HG03571 (cell line): ENCODE data around the gene TMPRSS11E.
"Not testable (repeated sequence)": the region's sequence is repeated elsewhere in the genome, so short reads cannot be mapped to it uniquely, and the experiment has no call there.

Experiments used
- ATAC-seq: cut with Tn5 transposase; IDR thresholded peaks from one replicate; pipeline ENCODE4 v1.9.1; 2021; ENCODE audit not compliant: unreplicated experiment

Gene TMPRSS11E, protein sequence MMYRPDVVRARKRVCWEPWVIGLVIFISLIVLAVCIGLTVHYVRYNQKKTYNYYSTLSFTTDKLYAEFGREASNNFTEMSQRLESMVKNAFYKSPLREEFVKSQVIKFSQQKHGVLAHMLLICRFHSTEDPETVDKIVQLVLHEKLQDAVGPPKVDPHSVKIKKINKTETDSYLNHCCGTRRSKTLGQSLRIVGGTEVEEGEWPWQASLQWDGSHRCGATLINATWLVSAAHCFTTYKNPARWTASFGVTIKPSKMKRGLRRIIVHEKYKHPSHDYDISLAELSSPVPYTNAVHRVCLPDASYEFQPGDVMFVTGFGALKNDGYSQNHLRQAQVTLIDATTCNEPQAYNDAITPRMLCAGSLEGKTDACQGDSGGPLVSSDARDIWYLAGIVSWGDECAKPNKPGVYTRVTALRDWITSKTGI

DNA sequence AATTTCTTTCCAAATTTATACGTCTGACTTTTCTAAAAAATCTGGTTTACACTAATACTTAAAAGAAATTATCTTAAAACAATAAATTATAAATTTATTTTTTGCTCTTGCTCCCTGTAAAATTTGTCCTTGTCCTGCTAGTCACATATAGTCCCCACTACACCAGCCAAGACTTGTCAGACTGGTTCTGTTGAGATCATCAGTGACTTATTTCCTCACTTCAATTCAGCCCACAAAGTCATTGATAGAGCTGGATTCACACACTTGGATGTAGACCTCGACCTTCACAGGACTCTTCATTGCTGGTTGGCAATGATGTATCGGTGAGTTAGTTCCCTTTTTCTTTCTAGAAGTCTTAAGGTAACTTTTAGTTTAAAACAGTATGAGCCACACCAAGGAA is at the start of gene TMPRSS11E:
TMPRSS11E (plus strand) TSS at position 263 of the 400 bp plus-strand sequence; CDS start at position 313, 50 bp downstream.
- no peak for ATAC-seq

DNA sequence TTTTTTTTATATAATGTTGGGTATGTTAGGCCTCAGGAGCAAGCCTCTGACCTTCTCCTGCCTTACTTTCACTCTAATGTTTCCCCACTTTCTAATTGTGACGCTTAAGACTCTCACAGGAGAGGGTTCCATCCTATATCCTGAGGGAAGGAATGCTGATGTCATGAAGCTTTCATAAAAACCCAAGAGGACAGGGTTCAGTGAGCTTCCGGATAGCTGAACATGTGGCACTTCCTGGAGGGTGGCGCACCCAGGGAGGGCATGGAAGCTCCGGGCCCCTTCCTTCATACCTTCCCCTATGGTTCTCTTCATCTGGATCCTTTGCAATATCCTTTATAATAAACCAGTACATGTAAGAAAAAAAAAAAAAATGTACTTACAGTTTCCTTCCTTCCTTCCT is 48.0 kb upstream of the TMPRSS11E start:
- no peak for ATAC-seq

DNA sequence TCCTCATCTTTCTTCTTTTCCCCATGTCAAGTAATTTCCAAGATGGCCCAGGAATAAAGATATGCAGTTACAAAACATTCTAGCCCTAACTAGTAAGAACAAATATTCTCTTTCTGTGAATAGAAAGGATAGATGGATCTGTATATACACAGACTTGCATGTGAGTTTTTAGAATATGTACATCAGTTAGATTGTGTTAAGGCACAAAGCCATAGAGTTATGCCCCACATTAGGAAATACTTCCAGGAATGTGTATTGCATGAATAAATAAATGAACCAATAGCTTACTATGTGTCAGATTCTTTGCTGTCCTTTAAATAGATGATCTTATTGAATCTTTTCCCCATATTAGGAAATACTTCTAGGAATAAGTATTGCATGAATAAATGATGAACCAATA is 46.0 kb upstream of the TMPRSS11E start:
- ATAC-seq: no peak

DNA sequence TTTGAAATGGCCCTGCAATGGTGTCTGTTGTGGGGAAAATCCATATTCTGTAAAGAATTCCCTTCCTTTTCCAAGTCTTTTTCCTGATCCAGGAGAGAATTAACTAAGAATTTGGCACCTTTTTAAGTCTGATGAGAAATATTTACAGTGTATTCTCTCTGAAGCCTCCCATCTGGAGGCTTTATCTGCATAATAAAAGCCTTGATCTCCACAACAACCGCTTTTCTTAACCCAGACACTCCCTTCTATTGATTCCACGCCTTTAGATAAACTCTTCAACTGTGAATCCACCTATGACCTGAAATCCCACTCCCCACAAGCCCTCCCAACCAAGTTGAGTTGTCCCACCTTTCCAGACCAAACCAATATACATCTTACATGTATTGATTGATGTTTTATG is 43.1 kb upstream of the TMPRSS11E start:
- no peak for ATAC-seq

DNA sequence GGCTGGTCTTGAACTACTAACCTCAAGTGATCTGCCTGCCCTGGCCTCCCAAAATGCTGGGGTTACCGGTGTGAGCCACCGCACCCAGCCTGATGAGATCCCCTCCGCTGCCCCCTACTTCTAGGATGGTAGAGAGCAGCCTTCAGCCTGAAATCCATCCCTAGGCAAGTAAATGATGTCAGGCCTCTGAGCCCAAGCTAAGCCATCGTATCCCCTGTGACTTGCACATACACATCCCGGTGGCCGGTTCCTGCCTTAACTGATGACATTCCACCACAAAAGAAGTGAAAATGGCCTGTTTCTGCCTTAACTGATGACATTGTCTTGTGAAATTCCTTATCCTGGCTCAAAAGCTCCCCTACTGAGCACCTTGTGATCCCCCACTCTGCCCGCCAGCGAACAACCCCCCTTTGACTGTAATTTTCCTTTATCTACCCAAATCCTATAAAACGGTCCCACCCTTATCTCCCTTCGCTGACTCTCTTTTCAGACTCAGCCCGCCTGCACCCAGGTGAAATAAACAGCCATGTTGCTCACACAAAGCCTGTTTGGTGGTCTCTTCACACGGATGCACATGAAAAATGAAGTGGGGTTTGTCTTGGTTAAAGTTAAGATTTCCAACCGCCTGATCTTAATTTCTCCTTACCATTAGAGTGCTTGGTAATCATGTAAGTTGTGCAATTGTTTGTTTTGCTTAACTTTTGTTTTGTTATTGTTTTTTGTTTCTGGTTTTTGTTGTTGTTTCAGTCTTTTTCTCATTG is 41.4 kb upstream of the TMPRSS11E start:
- ATAC-seq: not testable (repeated sequence)

DNA sequence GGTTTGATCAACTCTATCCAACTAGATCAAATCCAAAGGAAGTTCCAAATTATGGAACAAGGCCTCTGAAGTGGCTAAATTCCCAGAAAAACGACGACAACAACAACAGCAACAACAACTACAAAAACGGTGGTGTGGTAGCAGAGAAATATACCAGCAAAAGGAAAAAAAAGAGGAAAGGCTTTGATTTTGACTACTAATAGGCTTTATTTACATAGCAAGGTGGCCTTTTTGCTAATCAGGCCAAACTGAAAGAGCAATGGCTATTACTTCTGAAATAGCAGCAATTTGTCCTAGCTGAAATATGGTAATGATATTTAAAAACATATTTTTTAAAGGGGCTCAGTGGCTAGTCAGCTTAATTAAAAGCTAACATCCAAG is 40.8 kb upstream of the TMPRSS11E start:
- no peak for ATAC-seq

DNA sequence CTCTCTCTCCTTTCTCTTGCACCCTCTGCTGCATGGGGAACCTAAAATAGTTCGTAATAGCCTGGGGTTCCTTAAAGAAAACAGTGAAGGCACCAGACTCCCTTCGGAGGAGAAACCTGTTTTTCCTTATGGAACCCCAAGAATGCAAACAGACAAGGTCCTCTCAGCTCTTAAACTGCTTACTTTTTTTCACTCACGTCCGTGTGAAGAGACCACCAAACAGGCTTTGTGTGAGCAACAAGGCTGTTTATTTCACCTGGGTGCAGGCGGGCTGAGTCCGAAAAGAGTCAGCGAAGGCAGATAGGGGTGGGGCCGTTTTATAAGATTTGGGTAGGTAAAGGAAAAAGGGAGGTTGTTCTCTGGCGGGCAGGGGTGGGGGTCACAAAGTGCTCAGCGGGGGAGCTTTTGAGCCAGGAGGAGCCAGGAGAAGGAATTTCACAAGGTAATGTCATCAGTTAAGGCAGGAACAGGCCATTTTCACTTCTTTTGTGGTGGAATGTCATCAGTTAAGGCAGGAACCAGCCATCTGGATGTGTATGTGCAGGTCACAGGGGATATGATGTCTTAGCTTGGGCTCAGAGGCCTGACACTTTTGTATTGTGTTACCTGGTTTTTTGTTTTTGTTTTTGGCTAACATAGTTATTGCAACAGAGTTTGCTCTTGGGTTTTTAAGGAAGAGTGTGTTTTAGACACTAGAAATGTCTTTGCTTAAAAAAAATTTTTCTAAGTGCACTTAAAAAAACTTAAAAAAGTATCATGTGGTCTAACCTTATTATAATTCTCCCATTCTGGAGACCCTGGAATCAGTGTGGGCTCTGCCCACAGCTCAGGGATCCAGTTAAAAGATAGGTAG is 40.0 kb upstream of the TMPRSS11E start:
- ATAC-seq: not testable (repeated sequence)

DNA sequence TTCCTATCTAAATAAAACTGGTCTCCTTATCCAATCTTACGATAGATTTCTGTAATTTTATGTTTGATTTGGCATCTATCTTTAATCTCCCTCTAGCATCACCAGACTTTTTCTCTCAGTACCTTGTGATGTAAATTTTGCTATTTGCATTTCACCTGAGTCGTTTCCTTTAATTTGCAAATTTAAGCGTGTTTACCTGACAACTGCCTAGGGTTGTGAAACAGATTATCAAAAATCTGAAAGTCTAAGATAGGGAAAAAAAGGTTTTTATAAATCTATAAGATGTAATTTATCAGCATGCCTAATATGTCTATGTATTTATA is 39.4 kb upstream of the TMPRSS11E start:
- ATAC-seq: no peak

DNA sequence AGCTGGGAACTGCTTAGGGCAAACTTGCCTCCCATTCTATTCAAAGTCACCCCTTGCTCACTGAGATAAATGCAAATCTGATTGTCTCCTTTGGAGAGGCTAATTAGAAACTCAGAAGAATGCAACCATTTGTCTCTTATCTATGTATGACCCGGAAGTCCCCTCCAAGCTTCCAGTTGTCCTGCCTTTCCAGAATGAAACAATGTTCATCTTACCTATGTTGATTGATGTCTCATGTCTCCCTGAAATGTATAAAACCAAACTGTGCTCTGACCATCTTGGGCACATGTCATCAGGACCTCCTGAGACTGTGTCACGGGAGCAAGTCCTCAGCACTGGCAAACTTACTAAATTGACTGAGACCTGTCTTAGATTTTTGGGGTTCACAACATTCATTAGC is 37.1 kb upstream of the TMPRSS11E start:
- ATAC-seq: no peak

DNA sequence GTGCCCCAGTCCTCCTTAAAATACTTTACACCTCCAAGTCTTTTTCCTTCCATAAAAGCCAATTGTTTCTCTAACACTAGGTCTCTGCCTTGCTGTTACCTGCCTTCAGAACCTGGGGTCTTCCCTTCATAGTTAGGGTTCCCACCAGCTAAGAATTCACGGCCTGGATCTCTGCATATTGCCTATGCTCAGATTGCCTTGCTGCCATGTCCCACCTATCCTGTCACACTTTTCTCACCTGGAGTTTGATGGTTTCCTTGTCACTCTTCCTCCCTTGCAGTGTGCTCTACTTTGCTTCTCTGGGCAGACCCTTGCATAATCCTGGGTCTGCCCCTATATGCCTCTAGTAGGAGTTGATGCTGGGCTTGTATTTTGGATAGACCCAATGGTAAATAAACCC is 36.6 kb upstream of the TMPRSS11E start:
- no peak for ATAC-seq

DNA sequence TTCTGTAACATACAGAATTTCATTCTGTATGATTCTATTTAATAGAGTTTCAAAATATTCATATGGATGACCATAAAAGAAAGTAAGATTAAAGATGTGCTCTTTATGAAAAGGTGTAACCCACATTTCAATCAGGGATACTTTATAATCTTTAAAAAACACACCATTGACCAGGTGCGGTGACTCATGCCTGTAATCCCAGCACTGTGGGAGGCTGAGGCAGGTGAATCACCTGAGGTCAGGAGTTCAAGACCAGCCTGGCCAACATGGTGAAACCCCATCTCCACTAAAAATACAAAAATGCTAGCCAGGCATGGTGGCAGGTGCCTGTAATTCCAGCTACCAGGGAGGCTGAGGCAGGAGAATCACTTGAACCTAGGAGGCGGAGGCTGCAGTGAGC is 35.2 kb upstream of the TMPRSS11E start:
- not testable (repeated sequence) for ATAC-seq

DNA sequence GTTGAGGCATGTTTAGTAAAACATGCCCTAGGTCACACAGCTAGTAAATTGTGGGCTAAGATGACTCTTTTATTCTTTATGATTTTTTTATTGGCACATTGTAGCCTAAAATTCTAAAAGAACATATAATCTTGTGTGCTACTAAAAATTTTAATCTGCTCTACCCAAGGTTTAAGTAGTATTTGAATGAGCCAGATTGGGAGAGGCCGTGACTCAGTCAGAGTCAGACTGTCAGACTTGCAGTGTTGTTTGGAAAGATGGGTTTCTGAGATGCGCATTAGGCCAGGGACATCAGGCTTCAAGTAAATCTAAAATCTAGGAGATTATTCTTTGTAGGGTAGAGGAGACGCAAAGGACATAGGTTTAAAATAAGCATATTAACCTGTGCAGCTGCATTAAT is 30.7 kb upstream of the TMPRSS11E start:
- no peak for ATAC-seq

DNA sequence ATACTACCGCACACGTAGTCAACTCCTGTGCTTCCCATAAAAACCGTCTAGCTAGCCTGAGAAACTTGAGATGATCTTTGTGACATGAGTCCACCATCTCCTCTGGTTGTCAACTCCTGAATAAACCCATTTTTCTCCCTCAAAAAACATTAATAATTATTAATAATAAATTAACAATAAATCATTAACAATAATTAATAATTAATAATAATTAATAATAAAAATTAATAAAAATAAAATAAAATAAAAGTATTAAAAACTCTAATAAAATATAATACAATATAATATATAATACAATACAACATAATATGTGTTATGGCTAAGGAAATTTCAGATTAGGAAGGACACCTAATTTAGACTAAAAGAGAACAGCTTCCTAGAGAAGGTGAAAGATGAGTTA is 20.7 kb upstream of the TMPRSS11E start:
- no peak for ATAC-seq

DNA sequence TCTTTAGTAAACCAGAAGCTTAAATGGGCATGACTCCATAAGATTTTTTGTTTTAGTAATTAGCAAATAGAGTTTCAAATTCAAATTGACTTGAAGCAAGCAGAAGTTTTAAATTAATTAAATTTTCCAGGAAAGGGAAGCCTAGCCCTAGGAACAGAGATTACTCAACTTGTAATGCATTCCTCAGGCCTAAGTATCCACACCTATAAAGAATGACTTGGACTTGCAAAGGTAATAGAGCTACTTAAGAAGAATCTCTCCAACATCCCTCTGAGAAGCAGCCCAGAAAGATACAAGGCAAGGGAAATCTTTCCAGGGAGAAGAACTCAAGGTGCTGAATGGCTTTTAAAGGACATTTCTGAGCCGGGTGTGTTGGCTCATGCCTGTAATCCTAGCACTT is 16.9 kb upstream of the TMPRSS11E start:
- ATAC-seq: no peak

DNA sequence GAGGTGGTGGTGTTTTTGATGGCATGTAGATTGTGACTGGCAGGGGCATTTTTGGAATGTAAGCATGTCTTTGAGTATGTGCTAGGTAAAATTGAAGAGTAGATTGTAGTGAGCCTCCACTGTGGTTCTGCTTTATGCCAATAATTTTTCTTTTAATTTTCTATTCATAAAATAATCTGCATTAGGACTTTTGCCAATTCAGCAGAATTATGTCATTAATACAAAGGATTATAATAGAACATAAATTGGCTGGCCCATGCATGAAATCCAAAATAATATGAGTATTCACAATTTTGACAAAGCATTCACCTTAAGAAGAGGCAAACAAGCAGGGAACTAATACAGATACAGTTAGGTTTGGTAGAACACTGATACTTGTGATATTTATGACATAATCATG is 14.9 kb upstream of the TMPRSS11E start:
- ATAC-seq: no peak

DNA sequence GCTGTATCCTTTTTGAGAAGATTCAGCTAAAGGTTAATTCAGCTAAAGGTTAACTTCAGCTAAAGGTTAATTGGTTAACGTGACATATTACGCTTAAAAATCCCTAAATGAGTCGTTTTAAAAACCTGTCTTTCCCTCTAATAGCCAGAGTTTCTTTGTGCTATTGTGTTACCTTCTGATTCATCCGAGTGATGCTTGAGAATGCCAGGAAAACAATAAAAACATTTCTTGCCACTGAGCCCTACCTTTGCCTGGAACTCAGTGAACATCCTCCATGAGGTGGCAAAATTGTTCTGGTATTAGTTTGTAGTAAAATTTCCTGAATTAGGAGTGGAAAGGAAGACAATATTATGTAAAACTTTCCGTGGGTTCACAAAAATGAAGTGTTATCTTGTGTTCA is 13.7 kb upstream of the TMPRSS11E start:
- ATAC-seq: no peak

DNA sequence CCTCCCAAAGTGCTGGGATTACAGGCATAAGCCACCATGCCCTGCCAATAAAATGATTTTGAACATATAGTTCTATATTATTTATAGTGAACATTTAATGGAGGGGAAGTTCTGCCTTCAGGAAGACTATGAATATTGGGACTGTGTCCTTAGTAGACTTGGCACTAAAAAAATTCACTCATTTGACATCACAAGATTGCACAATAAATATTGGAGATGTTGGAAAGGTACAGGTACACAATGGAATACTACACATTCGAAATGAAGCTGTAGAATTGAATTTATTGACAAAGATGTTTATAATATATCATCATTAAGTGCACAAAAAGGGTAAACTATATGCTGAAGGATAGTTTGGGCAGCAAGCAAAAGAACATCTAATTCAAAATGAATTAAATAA is 13.0 kb upstream of the TMPRSS11E start:
- no peak for ATAC-seq

DNA sequence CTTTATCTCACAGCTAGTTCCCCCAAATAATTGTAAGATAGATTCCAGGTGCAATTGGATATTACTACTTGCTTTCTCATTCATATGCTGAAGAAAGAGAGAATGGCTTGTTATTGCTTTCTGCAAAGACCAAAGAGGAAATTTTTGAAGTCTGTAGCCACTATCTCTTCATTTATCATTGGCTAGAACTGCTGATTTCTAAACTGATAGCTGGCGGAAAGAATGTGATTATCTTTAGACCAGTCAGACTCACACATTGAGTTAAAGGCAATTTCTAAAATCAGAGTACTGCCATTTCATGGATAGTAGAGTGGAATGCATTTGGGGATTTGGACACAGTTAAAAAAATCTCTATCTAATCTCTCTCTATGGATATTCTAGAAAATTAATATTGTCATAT is 12.4 kb upstream of the TMPRSS11E start:
- no peak for ATAC-seq

DNA sequence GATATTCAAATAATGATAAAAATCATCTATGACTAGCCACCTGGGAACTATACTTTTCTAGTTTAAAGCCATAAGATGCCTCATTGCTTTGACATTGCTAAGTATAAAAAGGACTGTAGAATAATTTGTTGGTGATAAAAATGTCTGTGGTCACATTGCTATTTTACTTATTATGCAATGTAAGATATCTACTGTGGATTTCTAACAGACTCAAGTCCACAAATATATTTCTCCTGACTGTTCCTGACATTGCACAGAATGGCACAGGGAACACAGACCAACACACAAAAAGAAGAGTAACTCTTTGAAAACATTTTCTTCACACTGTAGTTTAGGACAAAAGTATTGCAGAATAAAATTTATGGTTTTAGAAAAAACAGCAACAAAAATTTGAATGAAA is 2.2 kb upstream of the TMPRSS11E start:
- no peak for ATAC-seq

DNA sequence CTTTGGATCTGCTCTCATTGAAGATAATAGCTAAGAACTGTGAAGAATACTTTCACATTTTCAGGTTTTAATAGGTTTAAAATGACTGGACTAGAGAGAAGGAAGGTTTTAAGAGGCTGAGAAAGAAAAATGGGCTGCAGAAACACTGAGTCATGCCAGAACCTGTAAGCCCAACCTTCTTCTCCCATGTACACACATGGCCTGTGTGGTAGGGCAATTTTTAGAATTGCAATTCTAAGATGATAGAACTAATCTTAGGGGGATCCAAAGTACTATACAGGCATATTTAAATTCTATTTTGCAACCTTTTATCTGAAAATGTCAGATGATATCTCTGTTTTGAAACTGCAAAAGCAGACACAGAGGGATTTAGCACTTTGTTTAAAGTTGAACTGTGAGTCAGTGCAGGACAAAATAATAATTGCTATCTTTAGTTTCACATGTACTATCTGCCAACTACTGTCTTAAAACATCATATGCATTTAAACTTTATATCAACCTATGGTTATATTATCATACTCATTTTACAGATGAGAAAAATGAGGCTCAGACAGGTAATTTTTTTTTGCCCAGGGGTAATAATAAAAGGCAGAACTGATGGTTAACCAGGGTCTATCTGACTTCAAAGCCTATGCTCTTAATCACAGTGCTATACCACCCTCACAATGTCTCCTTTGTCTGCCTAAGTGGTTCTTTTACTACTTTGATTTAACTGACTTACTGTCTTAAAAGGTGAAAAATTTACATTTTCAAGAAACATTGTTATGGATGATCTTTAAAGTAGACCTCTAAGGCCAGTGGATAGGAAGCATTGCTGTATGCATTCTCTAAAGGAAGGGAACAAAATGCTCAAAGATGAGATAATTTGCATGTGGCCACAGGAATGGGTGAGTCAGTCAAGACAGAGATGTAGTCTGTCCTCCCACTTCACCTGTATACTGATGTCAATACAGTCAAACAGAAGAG is 4.3 kb downstream of the TMPRSS11E start:
- no peak for ATAC-seq
